HEK293 (cell line): ENCODE measurements around the gene ZCWPW1.

ENCODE experiments used
- KLF7 ChIP-seq: fragments of 450-650 bp; formaldehyde crosslinking; IDR thresholded peaks from 2 replicates; pipeline ENCODE4 v1.5.1; 2016; ENCODE audit warnings: missing biosample characterization, missing genetic modification characterization, borderline replicate concordance
- REST ChIP-seq: fragments of 450-650 bp; formaldehyde crosslinking; IDR thresholded peaks from 2 replicates; pipeline ENCODE4 v1.5.1; 2016; ENCODE audit warnings: missing biosample characterization, missing genetic modification characterization
- TSHZ1 ChIP-seq: fragments of 450-650 bp; formaldehyde crosslinking; IDR thresholded peaks from 2 replicates; pipeline ENCODE4 v1.5.1; 2016; ENCODE audit warnings: missing biosample characterization, missing genetic modification characterization, borderline replicate concordance
- YY1 ChIP-seq: fragments of 450-650 bp; formaldehyde crosslinking; IDR thresholded peaks from 2 replicates; pipeline ENCODE4 v1.5.1; 2018; ENCODE audit warnings: missing biosample characterization, missing genetic modification characterization
- ZBTB8A ChIP-seq: fragments of 450-650 bp; formaldehyde crosslinking; IDR thresholded peaks from 2 replicates; pipeline ENCODE4 v1.5.1; 2016; ENCODE audit warnings: missing biosample characterization, missing genetic modification characterization
- ZNF530 ChIP-seq: fragments of 450-650 bp; formaldehyde crosslinking; IDR thresholded peaks from 2 replicates; pipeline ENCODE4 v1.5.1; 2016; ENCODE audit warnings: low read depth, missing biosample characterization, missing genetic modification characterization

GRCh38 chr7:100455206-100455605 lies 26.7 kb upstream of the ZCWPW1 start:
- TF ChIP-seq YY1 (tag by site-specific recombination), result no peak
- TF ChIP-seq TSHZ1, result no peak
- no peak for TF ChIP-seq KLF7
- TF ChIP-seq ZBTB8A, result no peak
- no peak for TF ChIP-seq REST (tag by site-specific recombination)
- no peak for TF ChIP-seq ZNF530
